Lower leg skin (tissue), 4 donors: ENCODE results near the gene B3GNT9. TPM values are rescaled to one million over a fixed set of nuclear protein-coding genes. Genes with fewer than 3 reads are reported as not detected.

ENCODE experiments used
- DNase-seq, 2 donors: peaks; one replicate each; pipeline ENCODE4 v3.0.0-alpha.2; 2019; ENCODE audit warnings: low spot score in 2 of 2
- H3K4me3 ChIP-seq: fragments of 200-600 bp; sonication (generic); 2 replicates; pipeline ENCODE4 v1.5.1; 2017; ENCODE audit warnings: mild to moderate bottlenecking, low read depth; ENCODE audit not compliant: poor library complexity, severe bottlenecking
- POLR2A ChIP-seq, 2 donors: fragments of 450-650 bp; IDR thresholded peaks; one replicate each; pipeline ENCODE4 v1.6.1; 2016 to 2017; ENCODE audit warnings: antibody characterized with exemption in 2 of 2, mild to moderate bottlenecking in 1 of 2, moderate library complexity in 1 of 2
- WGBS, 2 donors: methylation state at CpG; one replicate each; pipeline ENCODE4 v1.1.5; 2018; 5-methylcytosine and 5-hydroxymethylcytosine counted together
- intact Hi-C: fragments of 100-400 bp; cut with DNase I; formaldehyde crosslinking; loops from one replicate; pipeline ENCODE4 v1.15.0; 2023; ENCODE audit warnings: low total_unique reads
- total RNA-seq, 4 donors: library from RNA; depleted of rRNA; stranded (reverse); fragments of >200 nt; gene quantifications; one replicate each; pipeline ENCODE4 v1.1.0, GENCODE V29; 2016
- TF ChIP-seq, protein P1 (sequence below), 3 donors: fragments of 450-650 bp; IDR thresholded peaks; one replicate each; pipeline ENCODE4 v1.5.1; 2016; ENCODE audit warnings: antibody characterized with exemption in 3 of 3, mild to moderate bottlenecking in 3 of 3, moderate library complexity in 2 of 3

Gene B3GNT9
- total RNA-seq, 4 donors from 2014 or later: 10.3 to 18.0 (median 13.3) TPM

- intact Hi-C loops: no loop called here
- H3K4me3 ChIP-seq: no peak overlapping the region
- WGBS, 2 donors: 20 to 29% methylated on average over 5 of the region's 5 CpGs
- no peak for TF ChIP-seq POLR2A (IDR thresholded peaks at IDR 0.05)
- TF ChIP-seq, protein P1, sequence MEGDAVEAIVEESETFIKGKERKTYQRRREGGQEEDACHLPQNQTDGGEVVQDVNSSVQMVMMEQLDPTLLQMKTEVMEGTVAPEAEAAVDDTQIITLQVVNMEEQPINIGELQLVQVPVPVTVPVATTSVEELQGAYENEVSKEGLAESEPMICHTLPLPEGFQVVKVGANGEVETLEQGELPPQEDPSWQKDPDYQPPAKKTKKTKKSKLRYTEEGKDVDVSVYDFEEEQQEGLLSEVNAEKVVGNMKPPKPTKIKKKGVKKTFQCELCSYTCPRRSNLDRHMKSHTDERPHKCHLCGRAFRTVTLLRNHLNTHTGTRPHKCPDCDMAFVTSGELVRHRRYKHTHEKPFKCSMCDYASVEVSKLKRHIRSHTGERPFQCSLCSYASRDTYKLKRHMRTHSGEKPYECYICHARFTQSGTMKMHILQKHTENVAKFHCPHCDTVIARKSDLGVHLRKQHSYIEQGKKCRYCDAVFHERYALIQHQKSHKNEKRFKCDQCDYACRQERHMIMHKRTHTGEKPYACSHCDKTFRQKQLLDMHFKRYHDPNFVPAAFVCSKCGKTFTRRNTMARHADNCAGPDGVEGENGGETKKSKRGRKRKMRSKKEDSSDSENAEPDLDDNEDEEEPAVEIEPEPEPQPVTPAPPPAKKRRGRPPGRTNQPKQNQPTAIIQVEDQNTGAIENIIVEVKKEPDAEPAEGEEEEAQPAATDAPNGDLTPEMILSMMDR (IDR thresholded peaks at IDR 0.05): no peak
- no peak for DNase-seq
Measured at GRCh38 chr16:67105881-67106280, 44.9 kb downstream of the B3GNT9 start.

DNA sequence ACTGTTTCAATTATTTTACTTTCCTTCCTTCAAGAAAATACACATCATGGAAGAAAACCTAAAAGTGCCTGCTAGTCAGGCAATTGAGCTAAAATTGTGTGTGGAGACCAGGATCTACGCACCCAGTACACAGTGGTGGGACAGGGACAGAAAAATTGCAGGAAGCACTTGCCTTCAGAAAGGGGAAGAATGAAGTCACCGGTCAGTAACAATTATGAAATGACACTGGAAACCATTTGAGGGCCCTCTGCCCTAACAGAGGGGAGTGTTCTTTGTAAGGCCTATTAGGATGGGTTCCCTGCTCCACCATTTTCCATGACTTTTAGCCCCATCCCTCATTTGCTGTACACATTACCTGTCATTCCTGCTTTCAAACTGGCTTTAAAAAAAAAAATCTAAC, 45.6 kb downstream of the B3GNT9 start:
- 74 to 80% methylated on average over 2 of the region's 2 CpGs for WGBS, 2 donors
- no peak for DNase-seq
- intact Hi-C loops: no loop called here
- TF ChIP-seq POLR2A (IDR thresholded peaks at IDR 0.05): no peak
- TF ChIP-seq, protein P1 (IDR thresholded peaks at IDR 0.05): no peak
- H3K4me3 ChIP-seq: no peak overlapping the region

- TF ChIP-seq, protein P1 (IDR thresholded peaks at IDR 0.05): no peak
- no peak for TF ChIP-seq POLR2A (IDR thresholded peaks at IDR 0.05)
Measured at GRCh38 chr16:67104845-67105244, 46.0 kb downstream of the B3GNT9 start.

DNA sequence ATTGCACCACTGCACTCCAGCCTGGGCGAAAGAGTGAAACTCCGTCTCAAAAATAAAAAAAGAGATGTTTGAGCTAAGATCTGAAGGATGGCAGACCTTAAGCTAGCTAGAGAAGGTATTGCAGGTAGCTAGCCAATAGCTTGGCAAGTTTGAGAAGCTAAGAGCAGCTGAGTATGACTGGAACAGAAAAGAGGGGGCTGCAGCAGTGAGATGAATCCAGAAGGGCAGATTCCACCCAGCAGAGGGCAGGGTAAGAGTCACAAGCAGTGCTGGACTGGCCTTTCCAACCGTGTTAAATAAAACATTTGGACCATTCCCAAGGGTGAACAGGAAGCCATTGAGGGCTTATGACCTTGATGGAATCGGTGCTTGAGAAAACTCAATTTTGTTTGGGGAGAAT, 46.7 kb downstream of the B3GNT9 start:
- no peak overlapping the region for H3K4me3 ChIP-seq
- intact Hi-C loops: no loop called here
- 56 to 62% methylated on average over 4 of the region's 4 CpGs for WGBS, 2 donors
- TF ChIP-seq, protein P1 (IDR thresholded peaks at IDR 0.05): no peak
- TF ChIP-seq POLR2A (IDR thresholded peaks at IDR 0.05): no peak
- no peak for DNase-seq

More at GRCh38 chr16:67104845-67105244, 46.0 kb downstream of the B3GNT9 start:
- no peak for DNase-seq
- 67 to 71% methylated on average over 6 of the region's 6 CpGs for WGBS, 2 donors
- no peak overlapping the region for H3K4me3 ChIP-seq
- intact Hi-C loops: no loop called here

- no peak for DNase-seq
- no peak overlapping the region for H3K4me3 ChIP-seq
- 80 to 82% methylated on average over 4 of the region's 4 CpGs for WGBS, 2 donors
- intact Hi-C loops: no loop called here
- TF ChIP-seq, protein P1 (IDR thresholded peaks at IDR 0.05): no peak
- no peak for TF ChIP-seq POLR2A (IDR thresholded peaks at IDR 0.05)
Measured at GRCh38 chr16:67101311-67102082, 49.3 kb downstream of the B3GNT9 start.
